Loucy (cell line): ENCODE data around the gene AIG1.

Source experiments
- H2AFZ ChIP-seq: fragments of 200-600 bp; sonication (generic); 2 replicates; pipeline ENCODE4 v1.6.0; 2016; ENCODE audit warnings: antibody characterized with exemption, mild to moderate bottlenecking, low read length, moderate library complexity
- H3F3A ChIP-seq: fragments of 200-600 bp; 2 replicates; pipeline ENCODE4 v1.6.0; 2016; ENCODE audit warnings: antibody characterized with exemption, low read depth, mild to moderate bottlenecking
- H3K27me3 ChIP-seq: fragments of 200-600 bp; sonication (generic); 2 replicates; pipeline ENCODE4 v1.6.1; 2014; ENCODE audit warnings: low read length, mild to moderate bottlenecking; ENCODE audit not compliant: insufficient read depth, poor library complexity, severe bottlenecking
- H3K36me3 ChIP-seq: fragments of 200-600 bp; sonication (generic); 2 replicates; pipeline ENCODE4 v1.6.1; 2016; ENCODE audit warnings: low read length; ENCODE audit not compliant: insufficient read depth
- H3K4me1 ChIP-seq: fragments of 200-600 bp; sonication (generic); 2 replicates; pipeline ENCODE4 v1.5.1; 2014; ENCODE audit warnings: low read length, mild to moderate bottlenecking; ENCODE audit not compliant: insufficient read depth, poor library complexity, severe bottlenecking
- H3K4me2 ChIP-seq: fragments of 200-600 bp; sonication (generic); 2 replicates; pipeline ENCODE4 v1.6.0; 2014; ENCODE audit warnings: antibody characterized with exemption, low read length, low read depth, mild to moderate bottlenecking; ENCODE audit not compliant: poor library complexity, severe bottlenecking
- H3K4me3 ChIP-seq: fragments of 200-600 bp; sonication (generic); 2 replicates; pipeline ENCODE4 v1.5.1; 2014; ENCODE audit warnings: low read length, mild to moderate bottlenecking, mixed read lengths; ENCODE audit not compliant: poor library complexity, severe bottlenecking
- H3K79me2 ChIP-seq: fragments of 200-600 bp; sonication (generic); 2 replicates; pipeline ENCODE4 v1.6.1; 2014; ENCODE audit warnings: low read length; ENCODE audit not compliant: insufficient read depth
- H3K9ac ChIP-seq: fragments of 200-600 bp; sonication (generic); 2 replicates; pipeline ENCODE4 v1.6.0; 2014; ENCODE audit warnings: mild to moderate bottlenecking, low read depth, low read length, moderate library complexity; ENCODE audit not compliant: poor library complexity, severe bottlenecking
- H3K9me2 ChIP-seq: fragments of 200-600 bp; sonication (generic); replicated peaks from 2 replicates; pipeline ENCODE4 v1.6.1; 2016; ENCODE audit warnings: low read depth, low read length, mixed read lengths
- H3K9me3 ChIP-seq: fragments of 200-600 bp; sonication (generic); 2 replicates; pipeline ENCODE4 v1.6.1; 2014; ENCODE audit warnings: mild to moderate bottlenecking, antibody characterized with exemption, low read length, low read depth; ENCODE audit not compliant: insufficient read depth
- H4K20me1 ChIP-seq: fragments of 200-600 bp; sonication (generic); 2 replicates; pipeline ENCODE4 v1.6.0; 2014; ENCODE audit warnings: antibody characterized with exemption, low read length, mild to moderate bottlenecking; ENCODE audit not compliant: insufficient read depth, poor library complexity, severe bottlenecking
- EZH2phosphoT487 ChIP-seq: fragments of 200-600 bp; IDR thresholded peaks from 2 replicates; pipeline ENCODE4 v1.6.1; 2018; ENCODE audit warnings: antibody characterized with exemption, mild to moderate bottlenecking, moderate library complexity, borderline replicate concordance
- TF ChIP-seq, protein P1 (sequence below): fragments of 200-600 bp; sonication (generic); conservative IDR thresholded peaks from 2 replicates; pipeline ENCODE4 v1.5.1; 2014; ENCODE audit warnings: mild to moderate bottlenecking, antibody characterized with exemption, low read length

Gene AIG1

DNA sequence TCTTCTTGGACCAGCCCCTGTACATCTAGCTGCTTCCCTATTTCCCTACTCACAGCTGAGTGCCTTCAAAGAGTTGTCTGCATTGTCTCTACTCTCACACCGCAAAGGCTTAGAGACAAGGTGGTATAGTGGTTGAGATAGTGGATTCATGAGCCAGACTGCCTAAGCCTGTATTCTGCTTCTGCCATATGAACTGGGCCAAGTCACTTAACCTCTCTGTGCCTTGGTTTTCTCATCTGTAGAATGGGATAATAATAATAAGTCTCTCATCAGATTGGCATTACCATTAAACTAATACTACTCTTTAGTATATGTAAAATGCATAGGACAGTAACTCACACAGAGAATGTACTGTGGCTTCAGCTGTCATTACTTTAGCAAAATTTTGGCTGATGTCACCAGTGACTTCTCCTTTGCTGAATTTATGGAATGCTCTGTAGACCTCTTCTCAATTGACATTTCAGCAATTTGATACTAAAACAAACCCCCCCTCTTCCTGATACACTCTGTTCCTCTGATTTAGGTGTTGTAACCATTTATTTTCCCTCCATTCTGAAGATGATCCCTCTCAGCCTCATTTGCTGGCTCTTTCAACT, 233.7 kb downstream of the AIG1 start:
- TF ChIP-seq, protein P1, sequence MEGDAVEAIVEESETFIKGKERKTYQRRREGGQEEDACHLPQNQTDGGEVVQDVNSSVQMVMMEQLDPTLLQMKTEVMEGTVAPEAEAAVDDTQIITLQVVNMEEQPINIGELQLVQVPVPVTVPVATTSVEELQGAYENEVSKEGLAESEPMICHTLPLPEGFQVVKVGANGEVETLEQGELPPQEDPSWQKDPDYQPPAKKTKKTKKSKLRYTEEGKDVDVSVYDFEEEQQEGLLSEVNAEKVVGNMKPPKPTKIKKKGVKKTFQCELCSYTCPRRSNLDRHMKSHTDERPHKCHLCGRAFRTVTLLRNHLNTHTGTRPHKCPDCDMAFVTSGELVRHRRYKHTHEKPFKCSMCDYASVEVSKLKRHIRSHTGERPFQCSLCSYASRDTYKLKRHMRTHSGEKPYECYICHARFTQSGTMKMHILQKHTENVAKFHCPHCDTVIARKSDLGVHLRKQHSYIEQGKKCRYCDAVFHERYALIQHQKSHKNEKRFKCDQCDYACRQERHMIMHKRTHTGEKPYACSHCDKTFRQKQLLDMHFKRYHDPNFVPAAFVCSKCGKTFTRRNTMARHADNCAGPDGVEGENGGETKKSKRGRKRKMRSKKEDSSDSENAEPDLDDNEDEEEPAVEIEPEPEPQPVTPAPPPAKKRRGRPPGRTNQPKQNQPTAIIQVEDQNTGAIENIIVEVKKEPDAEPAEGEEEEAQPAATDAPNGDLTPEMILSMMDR = no peak
- no peaks in the 10 kb centered on the region for H3K27me3 ChIP-seq

DNA sequence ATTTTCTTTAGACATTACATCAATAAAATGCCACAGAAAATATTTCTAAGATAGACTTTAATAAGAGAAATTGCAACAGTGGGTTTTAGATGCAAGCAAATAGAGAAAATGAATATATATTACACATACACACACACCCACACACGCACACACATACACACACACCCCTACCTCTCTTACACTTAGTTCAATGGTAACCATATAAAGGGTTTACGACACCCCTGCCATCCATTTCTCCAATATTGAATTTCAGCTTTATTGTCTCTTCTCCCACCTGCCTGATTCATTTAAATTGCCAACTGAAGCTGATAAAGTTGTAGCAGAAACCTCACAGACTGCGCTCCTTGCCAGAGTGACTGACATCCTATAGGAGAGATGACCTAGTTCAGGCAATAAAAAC, 235.2 kb downstream of the AIG1 start:
- Histone ChIP-seq H3K79me2 (no peaks in the 10 kb centered on the region), H3K4me2 (no peak overlapping the region), H4K20me1 (no peaks in the 10 kb centered on the region), H3K4me1 (no peaks in the 10 kb centered on the region), H3K36me3 (no peaks in the 10 kb centered on the region), H3F3A (no peaks in the 10 kb centered on the region), H2AFZ (no peak overlapping the region), H3K27me3 (no peaks in the 10 kb centered on the region), H3K4me3 (no peak overlapping the region), H3K9ac (no peak overlapping the region), H3K9me3 (no peaks in the 10 kb centered on the region), H3K9me2 (no peaks in the 10 kb centered on the region)
- no peak for TF ChIP-seq EZH2phosphoT487
- TF ChIP-seq, protein P1 = no peak

More for the DNA sequence above, 233.7 kb downstream of the AIG1 start:
- Histone ChIP-seq H3K4me1 (no peaks in the 10 kb centered on the region), H4K20me1 (no peaks in the 10 kb centered on the region), H3K9me2 (no peaks in the 10 kb centered on the region), H3K9ac (no peak overlapping the region), H3K4me2 (no peak overlapping the region), H3K36me3 (no peaks in the 10 kb centered on the region), H3F3A (no peaks in the 10 kb centered on the region), H3K9me3 (no peaks in the 10 kb centered on the region), H3K4me3 (no peak overlapping the region), H3K79me2 (no peaks in the 10 kb centered on the region), H2AFZ (no peak overlapping the region)

DNA sequence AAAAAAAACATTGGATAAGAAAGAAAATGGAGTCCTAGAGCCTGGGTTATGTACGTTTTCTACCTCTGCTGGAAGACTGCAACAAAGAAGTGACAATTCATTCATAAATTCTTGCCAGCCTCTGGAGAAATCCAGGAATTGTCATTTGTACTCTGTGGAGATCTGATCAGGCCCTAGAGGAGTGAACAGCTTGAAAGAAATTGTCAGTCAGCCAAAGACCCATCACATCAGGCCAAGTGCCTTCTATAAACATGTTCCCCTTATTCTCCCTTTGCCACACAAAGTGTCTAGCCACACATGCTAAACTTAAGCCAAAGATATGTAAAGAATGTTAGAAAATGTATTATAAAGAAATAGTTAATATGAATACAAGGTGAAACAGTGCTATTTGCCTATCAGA, 237.4 kb downstream of the AIG1 start:
- H3K27me3 ChIP-seq = no peaks in the 10 kb centered on the region
- no peaks in the 10 kb centered on the region for H3K4me1 ChIP-seq
- H2AFZ ChIP-seq = no peak overlapping the region
- H3K9ac ChIP-seq = no peak overlapping the region
- no peaks in the 10 kb centered on the region for H3K36me3 ChIP-seq
- H3F3A ChIP-seq = no peaks in the 10 kb centered on the region
- no peak overlapping the region for H3K4me3 ChIP-seq
- H3K9me3 ChIP-seq = no peaks in the 10 kb centered on the region
- H3K4me2 ChIP-seq = no peak overlapping the region
- no peaks in the 10 kb centered on the region for H3K9me2 ChIP-seq
- no peaks in the 10 kb centered on the region for H3K79me2 ChIP-seq
- no peaks in the 10 kb centered on the region for H4K20me1 ChIP-seq
- no peak for TF ChIP-seq EZH2phosphoT487
- TF ChIP-seq, protein P1 = no peak
